ENCODE data around the gene SIRT5.

Gene SIRT5

DNA sequence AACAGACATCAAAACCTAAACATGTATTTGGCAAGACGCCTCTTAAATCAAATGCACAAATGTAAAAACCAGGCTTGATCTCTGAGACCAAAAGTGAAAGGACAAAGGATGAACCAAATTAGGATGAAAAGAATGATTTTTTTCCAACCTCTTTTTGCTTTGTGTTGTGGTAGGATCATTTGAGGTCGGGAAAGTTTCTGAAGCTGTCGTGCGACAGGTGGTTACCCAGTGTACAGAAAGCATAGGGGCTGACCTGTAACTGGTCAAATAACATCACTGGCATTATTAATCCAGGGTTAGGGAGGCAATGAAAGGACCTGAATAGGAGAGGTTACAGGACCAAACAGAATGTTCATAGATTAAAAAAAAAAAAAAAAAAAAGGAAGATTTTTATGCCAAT, 22.7 kb downstream of the SIRT5 start:
- TF ChIP-seq, protein P1, sequence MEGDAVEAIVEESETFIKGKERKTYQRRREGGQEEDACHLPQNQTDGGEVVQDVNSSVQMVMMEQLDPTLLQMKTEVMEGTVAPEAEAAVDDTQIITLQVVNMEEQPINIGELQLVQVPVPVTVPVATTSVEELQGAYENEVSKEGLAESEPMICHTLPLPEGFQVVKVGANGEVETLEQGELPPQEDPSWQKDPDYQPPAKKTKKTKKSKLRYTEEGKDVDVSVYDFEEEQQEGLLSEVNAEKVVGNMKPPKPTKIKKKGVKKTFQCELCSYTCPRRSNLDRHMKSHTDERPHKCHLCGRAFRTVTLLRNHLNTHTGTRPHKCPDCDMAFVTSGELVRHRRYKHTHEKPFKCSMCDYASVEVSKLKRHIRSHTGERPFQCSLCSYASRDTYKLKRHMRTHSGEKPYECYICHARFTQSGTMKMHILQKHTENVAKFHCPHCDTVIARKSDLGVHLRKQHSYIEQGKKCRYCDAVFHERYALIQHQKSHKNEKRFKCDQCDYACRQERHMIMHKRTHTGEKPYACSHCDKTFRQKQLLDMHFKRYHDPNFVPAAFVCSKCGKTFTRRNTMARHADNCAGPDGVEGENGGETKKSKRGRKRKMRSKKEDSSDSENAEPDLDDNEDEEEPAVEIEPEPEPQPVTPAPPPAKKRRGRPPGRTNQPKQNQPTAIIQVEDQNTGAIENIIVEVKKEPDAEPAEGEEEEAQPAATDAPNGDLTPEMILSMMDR (IDR thresholded peaks at IDR 0.05; ENCODE audit: low read depth, low read length), result no peak
- no peak overlapping the region for H3K4me3 ChIP-seq (ENCODE audit: low read depth, low read length)

- TF ChIP-seq, protein P1 (IDR thresholded peaks at IDR 0.05; ENCODE audit: low read depth, low read length), result no peak
- no peak overlapping the region for H3K4me3 ChIP-seq (ENCODE audit: low read depth, low read length)
Measured at GRCh38 chr6:13600036-13600435, 25.6 kb downstream of the SIRT5 start.

DNA sequence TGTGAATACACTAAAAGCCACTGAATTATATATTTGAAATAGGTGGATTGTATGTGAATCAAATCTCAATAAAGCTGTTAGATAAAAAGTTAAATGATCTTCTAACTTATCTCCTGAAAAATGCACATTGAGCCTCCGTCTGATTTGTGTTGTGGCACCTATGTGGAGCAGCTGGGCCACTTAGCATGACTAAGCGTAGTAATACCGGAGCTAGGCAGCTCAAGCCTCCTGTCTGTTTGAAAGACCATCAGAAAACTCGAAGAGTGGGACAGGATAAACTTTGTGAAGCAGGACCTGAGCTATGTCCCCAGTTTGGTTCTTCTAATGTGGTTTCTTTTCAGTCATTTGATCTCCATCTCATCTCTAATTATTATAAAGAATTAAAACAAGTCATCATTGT, 29.7 kb downstream of the SIRT5 start:
- H3K4me3 ChIP-seq (ENCODE audit: low read depth, low read length), result no peak overlapping the region
- TF ChIP-seq, protein P1 (IDR thresholded peaks at IDR 0.05; ENCODE audit: low read depth, low read length), result no peak

DNA sequence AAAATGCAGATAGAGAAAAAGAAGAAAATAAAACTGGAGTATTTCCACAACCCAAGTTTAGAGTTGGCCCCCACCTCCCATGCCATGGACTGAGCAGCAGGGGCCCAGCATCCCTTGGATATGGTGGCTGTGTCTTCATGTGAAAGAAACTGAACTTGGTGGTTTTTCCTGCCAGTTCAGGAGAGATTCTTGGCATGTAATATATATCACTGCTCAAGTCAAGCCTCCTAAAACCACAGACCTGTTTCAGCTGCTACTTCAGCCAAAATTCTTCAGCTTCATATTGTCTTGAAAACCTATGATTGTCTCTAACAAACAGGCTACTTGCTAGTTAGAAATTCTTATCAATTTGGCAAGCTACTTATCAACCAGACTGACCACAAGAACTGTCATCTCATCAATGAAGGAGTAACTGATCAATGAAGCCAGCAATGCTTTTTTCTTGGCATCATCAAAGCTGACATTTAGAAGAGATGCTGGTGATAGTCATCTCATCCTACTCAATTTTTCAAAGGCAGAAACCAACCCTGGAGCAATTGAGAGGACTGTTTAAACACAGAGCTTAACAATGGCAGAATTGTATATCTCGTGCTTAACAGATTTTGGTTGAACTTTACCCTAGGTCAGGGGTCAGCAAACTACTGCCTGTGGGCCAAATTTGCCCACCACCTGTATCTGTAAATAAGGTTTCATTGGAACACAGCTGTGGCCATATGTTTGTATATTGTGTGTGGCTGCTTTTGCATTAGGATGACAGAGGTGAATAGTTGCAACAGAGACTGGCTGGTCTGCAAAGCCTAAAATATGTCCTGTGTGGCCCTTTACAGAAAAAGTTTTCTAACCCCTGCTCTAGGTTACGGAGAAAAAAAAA, 30.4 kb downstream of the SIRT5 start:
- H3K4me3 ChIP-seq (ENCODE audit: low read depth, low read length), result no peak overlapping the region
- TF ChIP-seq, protein P1 (IDR thresholded peaks at IDR 0.05; ENCODE audit: low read depth, low read length), result no peak

GRCh38 chr6:13605634-13606033, 31.2 kb downstream of the SIRT5 start:
- TF ChIP-seq, protein P1 (IDR thresholded peaks at IDR 0.05; ENCODE audit: low read depth, low read length), result no peak
- no peak overlapping the region for H3K4me3 ChIP-seq (ENCODE audit: low read depth, low read length)

DNA sequence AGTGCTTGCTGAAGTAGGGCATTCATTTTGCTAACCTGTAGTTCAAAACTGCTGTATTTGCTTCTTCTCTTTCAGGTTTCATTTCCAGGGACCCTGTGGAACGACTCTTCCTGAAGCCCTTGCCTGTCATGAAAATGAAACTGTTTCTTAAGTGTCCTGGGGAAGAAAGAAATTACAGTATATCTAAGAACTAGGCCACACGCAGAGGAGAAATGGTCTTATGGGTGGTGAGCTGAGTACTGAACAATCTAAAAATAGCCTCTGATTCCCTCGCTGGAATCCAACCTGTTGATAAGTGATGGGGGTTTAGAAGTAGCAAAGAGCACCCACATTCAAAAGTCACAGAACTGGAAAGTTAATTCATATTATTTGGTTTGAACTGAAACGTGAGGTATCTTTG, 37.3 kb downstream of the SIRT5 start:
- no peak overlapping the region for H3K4me3 ChIP-seq (ENCODE audit: low read depth, low read length)
- TF ChIP-seq, protein P1 (IDR thresholded peaks at IDR 0.05; ENCODE audit: low read depth, low read length), result no peak

DNA sequence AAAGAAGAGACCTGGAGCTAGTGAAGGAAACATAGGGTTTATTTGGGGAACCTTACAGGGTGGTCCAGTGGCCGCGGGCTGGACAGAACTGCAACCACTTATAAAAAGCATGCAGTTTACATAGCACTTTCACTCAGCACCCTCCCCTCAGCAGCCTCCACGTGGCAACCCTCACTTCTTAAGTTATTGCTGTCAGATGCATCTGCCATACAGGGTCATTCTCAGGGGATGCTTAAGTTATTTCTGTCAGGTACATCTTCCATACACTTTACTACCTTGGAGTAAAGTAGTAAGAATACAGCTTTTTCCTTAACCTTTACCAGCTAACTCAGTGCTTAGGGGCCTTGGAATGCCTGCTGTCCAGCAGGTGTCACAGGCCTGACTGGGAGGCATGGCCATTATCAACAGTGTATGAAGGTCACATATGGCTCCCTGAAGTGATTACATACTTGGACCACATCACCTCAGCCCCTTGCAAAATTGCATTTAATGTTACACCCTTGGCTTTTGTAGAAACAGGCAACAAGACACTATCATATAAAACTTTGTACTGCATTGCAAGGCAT, 38.7 kb downstream of the SIRT5 start:
- TF ChIP-seq, protein P1 (IDR thresholded peaks at IDR 0.05; ENCODE audit: low read depth, low read length), result no peak
- no peak overlapping the region for H3K4me3 ChIP-seq (ENCODE audit: low read depth, low read length)

Measured in WI38 (cell line).